Hematopoietic multipotent progenitor cell treated with erythropoietin and hydrocortisone succinate and interleukin-3 and kit ligand, for 15 days (in vitro differentiated cells): Measurements from ENCODE around the gene SNTN.

Source experiments
- DNase-seq: peaks from one replicate; pipeline ENCODE4 v3.0.0-alpha.2; 2015; ENCODE audit warnings: low spot score

SNTN gene

DNA sequence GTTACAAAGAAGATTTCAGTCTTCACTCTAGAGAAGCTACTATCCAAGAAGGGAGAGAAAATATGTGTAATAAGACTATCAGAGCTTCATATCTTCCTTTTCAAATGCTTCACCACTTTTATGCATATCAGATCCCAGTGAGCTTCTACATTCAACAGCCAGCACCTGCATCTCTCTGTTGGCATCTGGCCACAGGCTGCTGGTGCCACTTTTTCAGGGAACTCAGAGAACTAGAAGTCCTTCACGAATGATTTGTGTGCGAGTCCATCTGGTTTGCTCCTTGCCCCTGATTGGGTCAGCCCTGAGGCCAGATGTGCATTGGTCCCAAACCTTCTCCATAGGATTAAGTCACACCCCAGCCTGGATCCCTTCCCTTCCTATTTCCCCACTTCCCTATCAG, 22.1 kb downstream of the SNTN start:
- no peak for DNase-seq

DNA sequence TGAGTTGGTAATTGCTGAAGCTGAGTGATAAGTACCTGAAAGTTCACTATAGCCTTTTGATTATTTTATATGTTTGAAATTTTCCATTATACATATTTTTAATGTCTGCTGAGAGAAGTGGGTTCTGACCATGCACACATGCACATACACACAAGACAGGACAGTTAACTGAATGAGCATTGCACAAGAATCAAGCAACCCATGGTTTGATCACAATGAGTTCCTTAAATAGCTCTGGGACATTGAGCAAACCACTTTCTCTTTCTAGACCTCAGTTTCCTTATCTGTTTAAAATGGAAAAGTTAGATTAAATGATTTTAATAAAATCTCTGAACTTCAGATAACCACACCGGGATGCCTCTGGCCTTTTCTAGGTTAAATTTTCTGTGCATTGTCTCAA, 26.7 kb downstream of the SNTN start:
- DNase-seq, result no peak

DNA sequence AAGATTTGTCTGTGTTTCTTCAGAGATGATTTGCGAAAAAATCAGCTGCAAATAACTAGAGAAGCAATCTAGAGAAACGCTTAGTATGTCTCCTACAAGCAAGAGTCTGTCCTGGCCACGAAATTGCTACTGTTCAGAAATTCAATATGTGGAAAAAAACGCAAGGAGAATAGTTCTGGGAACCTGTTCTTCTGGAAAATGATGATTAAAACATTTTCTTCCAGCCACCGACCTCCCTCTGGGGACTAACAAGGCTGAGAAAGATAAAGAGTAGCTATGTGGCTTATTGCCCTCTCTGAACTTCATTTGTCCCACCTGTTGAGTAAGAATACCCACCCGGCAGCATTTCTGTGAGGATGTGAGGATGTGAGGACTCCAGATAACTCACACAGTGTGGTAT, 31.6 kb downstream of the SNTN start:
- no peak for DNase-seq

GRCh38 chr3:63685340-63685739, 32.9 kb downstream of the SNTN start:
- DNase-seq, result no peak

GRCh38 chr3:63687278-63688225, 35.1 kb downstream of the SNTN start:
- DNase-seq, result no peak

- DNase-seq, result no peak
Observed at GRCh38 chr3:63689285-63689684, 36.8 kb downstream of the SNTN start.

DNA sequence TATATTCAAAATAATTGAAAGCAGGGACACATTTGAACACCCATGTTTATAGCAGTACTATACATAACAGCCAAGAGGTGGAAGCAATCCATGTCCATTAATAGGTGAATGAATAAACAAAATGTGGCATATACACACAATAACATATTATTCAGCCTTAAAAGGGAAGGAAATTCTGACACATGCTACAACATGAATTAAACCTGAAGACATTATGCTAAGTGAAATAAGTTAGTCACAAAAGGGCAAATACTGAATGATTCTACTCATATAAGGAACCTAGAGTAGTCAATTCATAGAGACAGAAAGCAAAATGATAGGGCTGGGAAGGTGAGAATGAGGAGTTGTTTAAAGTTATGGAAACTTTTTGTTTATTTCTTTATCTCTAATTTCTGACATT, 40.9 kb downstream of the SNTN start:
- no peak for DNase-seq

DNA sequence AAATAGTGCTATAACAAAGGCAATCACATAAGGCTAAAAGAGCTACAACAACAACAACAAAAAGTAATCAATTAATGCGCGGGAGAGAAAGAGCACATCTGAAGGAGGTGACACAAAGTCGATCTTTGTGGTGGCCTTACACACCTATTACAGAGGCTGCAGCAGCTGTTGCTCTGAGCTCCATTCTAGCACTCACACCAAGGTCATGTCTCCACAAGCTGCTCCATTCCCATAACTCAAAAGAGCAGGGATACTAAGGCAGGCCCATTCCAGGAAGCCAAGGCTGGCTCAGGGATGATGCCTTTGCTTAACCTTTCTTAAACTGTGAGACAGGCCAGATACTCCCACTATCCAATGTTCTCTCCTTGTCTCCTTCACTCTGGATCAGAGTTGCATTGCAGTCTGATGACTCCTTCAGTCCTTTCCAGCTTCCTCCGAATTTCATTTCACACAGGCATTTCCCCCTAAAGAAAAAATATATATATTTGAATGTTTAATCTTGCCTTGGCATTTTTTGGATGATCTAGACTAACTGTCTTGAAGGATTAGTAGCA, 52.7 kb downstream of the SNTN start:
- no peak for DNase-seq

DNA sequence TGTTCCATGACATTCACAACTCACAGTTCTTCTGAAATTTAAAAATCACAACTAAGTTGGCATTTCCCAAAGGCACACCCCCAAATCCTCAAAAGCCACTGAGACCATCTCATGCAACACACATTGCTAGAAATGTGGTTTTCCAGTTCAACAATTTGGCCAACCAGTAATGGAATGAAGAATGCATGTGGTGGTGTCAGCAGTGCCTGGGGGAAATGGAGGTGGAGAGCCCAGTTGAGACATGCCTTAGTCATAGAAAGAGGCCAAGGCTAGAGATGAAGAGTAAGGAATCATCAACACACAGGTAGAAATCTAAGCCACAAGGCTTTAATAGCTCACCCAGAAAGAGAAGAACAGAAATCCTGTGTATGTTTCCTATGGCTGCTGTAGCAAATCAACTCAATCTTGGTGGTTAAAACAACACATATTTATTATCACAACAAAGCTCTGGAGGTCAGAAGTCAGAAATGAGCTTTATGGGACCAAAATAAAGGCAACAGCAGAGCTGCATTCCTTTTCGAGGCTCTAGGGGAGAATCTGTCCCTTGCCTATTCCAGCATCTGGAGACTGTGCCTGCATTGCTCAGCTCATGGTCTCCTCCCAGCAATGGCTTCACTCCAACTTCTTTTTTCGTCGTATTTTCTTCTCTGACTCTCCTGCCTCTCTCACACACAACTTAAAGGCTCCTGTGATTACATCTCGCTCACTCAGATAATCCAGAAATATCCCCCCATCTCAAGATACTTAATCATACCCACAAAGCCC, 54.0 kb downstream of the SNTN start:
- no peak for DNase-seq

DNA sequence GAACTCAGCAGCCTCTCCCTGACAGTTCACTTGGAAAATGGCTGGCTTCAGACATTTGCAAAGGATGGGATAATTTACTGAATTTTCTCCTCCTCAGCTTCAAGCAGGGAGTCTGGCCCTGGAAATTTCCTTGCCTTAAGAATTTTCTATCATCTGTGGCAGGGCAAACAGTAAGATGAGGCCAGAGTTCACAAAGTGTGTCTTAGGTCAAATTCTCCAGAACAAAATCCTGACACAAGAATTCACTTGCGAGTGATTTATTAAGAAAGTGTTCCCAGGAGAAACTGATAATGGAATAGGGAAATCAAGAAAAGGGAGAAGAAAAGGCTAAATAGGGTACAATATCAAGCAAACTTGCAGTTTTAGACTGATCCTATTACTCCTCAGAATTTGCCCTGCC, 55.3 kb downstream of the SNTN start:
- no peak for DNase-seq

DNA sequence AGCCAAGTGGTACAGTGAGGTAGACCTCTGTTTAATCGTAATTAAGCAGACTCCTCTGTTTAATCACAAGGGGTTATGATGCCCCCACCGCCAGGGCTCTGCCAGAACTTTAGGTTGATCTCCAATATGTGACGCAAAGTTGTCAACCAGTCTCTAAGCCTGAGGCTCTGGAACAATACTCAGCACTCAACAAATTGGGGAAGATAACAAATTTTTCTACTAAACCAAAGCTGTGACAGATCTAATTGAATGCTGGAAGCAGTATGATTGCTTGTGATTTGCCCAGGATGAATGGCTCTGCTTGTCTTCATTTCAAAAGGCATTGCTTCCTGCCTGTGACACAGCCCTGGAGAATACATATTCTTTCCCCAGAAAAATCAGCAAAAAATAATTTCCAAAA, 57.1 kb downstream of the SNTN start:
- no peak for DNase-seq
